PFSK-1 (cell line): ENCODE data around the gene NRP2.

Experiments used
- FOXP2 ChIP-seq: optimal IDR thresholded peaks from 2 replicates; pipeline ENCODE3; 2011; ENCODE audit warnings: borderline replicate concordance, control low read depth, inconsistent platforms; ENCODE audit not compliant: insufficient read depth; ENCODE audit errors: extremely low read length, extremely low read depth
- POLR2AphosphoS5 ChIP-seq: IDR thresholded peaks from 2 replicates; pipeline ENCODE4 v1.6.1; 2012; ENCODE audit warnings: low read depth, mild to moderate bottlenecking, control low read depth, low read length, moderate library complexity
- REST ChIP-seq, 2 experiments: IDR thresholded peaks; 2 replicates each; pipeline versions ENCODE4 v1.6.1 to v1.8.0; 2011 to 2012; ENCODE audit warnings: low read depth in 2 of 2, low read length in 2 of 2, control low read depth in 1 of 2, inconsistent platforms in 1 of 2, mild to moderate bottlenecking in 1 of 2, moderate library complexity in 1 of 2; ENCODE audit not compliant: insufficient read depth in 1 of 2
- SIN3A ChIP-seq: IDR thresholded peaks from 2 replicates; pipeline ENCODE4 v1.6.1; 2012; ENCODE audit warnings: mild to moderate bottlenecking, low read length, moderate library complexity, borderline replicate concordance; ENCODE audit not compliant: insufficient read depth
- TAF1 ChIP-seq: IDR thresholded peaks from 2 replicates; pipeline ENCODE4 v1.6.1; 2012; ENCODE audit warnings: low read length, control low read depth, borderline replicate concordance; ENCODE audit not compliant: insufficient read depth

NRP2 gene

GRCh38 chr2:205748639-205749038 lies 66.3 kb downstream of the NRP2 start:
- TF ChIP-seq REST (IDR thresholded peaks at IDR 0.05; ENCODE audit: insufficient read depth in 1 of 2, low read depth in 2 of 2, low read length in 2 of 2) = no peak
- TF ChIP-seq SIN3A = no peak
- no peak for TF ChIP-seq FOXP2
- no peak for TF ChIP-seq TAF1
- no peak for TF ChIP-seq POLR2AphosphoS5

GRCh38 chr2:205749078-205749477 lies 66.8 kb downstream of the NRP2 start:
- no peak for TF ChIP-seq REST (IDR thresholded peaks at IDR 0.05; ENCODE audit: insufficient read depth in 1 of 2, low read depth in 2 of 2, low read length in 2 of 2)
- no peak for TF ChIP-seq FOXP2
- TF ChIP-seq POLR2AphosphoS5 = no peak
- TF ChIP-seq TAF1 = no peak
- no peak for TF ChIP-seq SIN3A

- TF ChIP-seq SIN3A = no peak
- TF ChIP-seq FOXP2 = no peak
- TF ChIP-seq REST (IDR thresholded peaks at IDR 0.05; ENCODE audit: insufficient read depth in 1 of 2, low read depth in 2 of 2, low read length in 2 of 2) = no peak
- TF ChIP-seq TAF1 = no peak
- no peak for TF ChIP-seq POLR2AphosphoS5
Observed at GRCh38 chr2:205750797-205751196, 68.5 kb downstream of the NRP2 start.

GRCh38 chr2:205751569-205752031 lies 69.3 kb downstream of the NRP2 start:
- TF ChIP-seq TAF1 = no peak
- TF ChIP-seq POLR2AphosphoS5 = no peak
- TF ChIP-seq SIN3A = no peak
- TF ChIP-seq FOXP2 = no peak
- TF ChIP-seq REST (IDR thresholded peaks at IDR 0.05; ENCODE audit: insufficient read depth in 1 of 2, low read depth in 2 of 2, low read length in 2 of 2) = no peak

GRCh38 chr2:205752296-205752820 lies 70.1 kb downstream of the NRP2 start:
- TF ChIP-seq TAF1 = no peak
